Measurements from ENCODE around the gene LRRC4C.

- TF ChIP-seq EZH2 (IDR thresholded peaks at IDR 0.05; ENCODE audit: low read length, missing control alignments) = no peak
- TF ChIP-seq, protein P1, sequence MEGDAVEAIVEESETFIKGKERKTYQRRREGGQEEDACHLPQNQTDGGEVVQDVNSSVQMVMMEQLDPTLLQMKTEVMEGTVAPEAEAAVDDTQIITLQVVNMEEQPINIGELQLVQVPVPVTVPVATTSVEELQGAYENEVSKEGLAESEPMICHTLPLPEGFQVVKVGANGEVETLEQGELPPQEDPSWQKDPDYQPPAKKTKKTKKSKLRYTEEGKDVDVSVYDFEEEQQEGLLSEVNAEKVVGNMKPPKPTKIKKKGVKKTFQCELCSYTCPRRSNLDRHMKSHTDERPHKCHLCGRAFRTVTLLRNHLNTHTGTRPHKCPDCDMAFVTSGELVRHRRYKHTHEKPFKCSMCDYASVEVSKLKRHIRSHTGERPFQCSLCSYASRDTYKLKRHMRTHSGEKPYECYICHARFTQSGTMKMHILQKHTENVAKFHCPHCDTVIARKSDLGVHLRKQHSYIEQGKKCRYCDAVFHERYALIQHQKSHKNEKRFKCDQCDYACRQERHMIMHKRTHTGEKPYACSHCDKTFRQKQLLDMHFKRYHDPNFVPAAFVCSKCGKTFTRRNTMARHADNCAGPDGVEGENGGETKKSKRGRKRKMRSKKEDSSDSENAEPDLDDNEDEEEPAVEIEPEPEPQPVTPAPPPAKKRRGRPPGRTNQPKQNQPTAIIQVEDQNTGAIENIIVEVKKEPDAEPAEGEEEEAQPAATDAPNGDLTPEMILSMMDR (conservative IDR thresholded peaks at IDR 0.05 in 1 of 2, IDR thresholded peaks at IDR 0.05 in 1 of 2; ENCODE audit: low read depth in 1 of 2, low read length in 2 of 2) = no peak
These were observed 66.9 kb downstream of the LRRC4C start for GRCh38 chr11:41392596-41392995.

All from fibroblast of lung (primary cell).